Endothelial cell of umbilical vein (primary cell): ENCODE data around the gene APMAP. TPM values are rescaled to one million over a fixed set of nuclear protein-coding genes. Genes with fewer than 3 reads are reported as not detected.

Source experiments
- BruUV-seq: library from RNA; stranded (reverse); fragments of 400-500 nt; replicated peaks from 2 replicates; lab custom pipeline; 2021; lab: Mats Ljungman, UMichigan
- CTCF ChIA-PET: fragments of 300-600, 350-600 bp; sonication (Branson Sonifier 250); formaldehyde crosslinking; loops from one replicate; lab custom pipeline; 2021; ENCODE audit warnings: antibody characterized with exemption, inconsistent platforms; lab: Charles Lee
- POLR2A ChIA-PET: fragments of 300-600, 350-600 bp; sonication (Branson Sonifier 250); formaldehyde crosslinking; loops from one replicate; lab custom pipeline; 2021; ENCODE audit warnings: antibody characterized with exemption, inconsistent platforms; lab: Charles Lee
- DNase-seq: peaks from one replicate; pipeline ENCODE4 v3.0.0-alpha.2; 2011; ENCODE audit warnings: low read depth, low spot score
- FAIRE-seq: peaks from 2 replicates; lab custom pipeline; 2011; peaks lifted over from hg19 to GRCh38; lab: Jason Lieb, UNC
- H2AFZ ChIP-seq: 2 replicates; pipeline ENCODE4 v1.6.0; 2012; ENCODE audit warnings: low read depth, low read length, control low read depth, inconsistent platforms
- H3K27ac ChIP-seq: 2 replicates; pipeline ENCODE4 v1.5.1; 2011; ENCODE audit warnings: low read depth, mild to moderate bottlenecking, control low read depth, low read length, moderate library complexity; ENCODE audit not compliant: insufficient read depth
- H3K27me3 ChIP-seq, 2 experiments: 2 replicates each; pipeline versions ENCODE4 v1.6.0 to v1.6.1; 2011; ENCODE audit warnings: low read length in 2 of 2, mixed read lengths in 1 of 2; ENCODE audit not compliant: control insufficient read depth in 2 of 2, insufficient read depth in 2 of 2
- H3K36me3 ChIP-seq, 2 experiments: 2 replicates in 1 of 2; 3 replicates in 1 of 2; pipeline ENCODE4 v1.5.1; 2011; ENCODE audit warnings: low read length in 2 of 2, mild to moderate bottlenecking in 1 of 2, moderate library complexity in 1 of 2; ENCODE audit not compliant: control insufficient read depth in 2 of 2, insufficient read depth in 2 of 2; ENCODE audit errors: extremely low read depth in 1 of 2
- H3K4me1 ChIP-seq: 3 replicates; pipeline ENCODE4 v1.5.1; 2011; ENCODE audit warnings: mild to moderate bottlenecking, low read length; ENCODE audit not compliant: control insufficient read depth, insufficient read depth; ENCODE audit errors: extremely low read depth
- H3K4me2 ChIP-seq: 2 replicates; pipeline ENCODE4 v1.6.1; 2011; ENCODE audit warnings: low read length, control low read depth, mixed read lengths; ENCODE audit not compliant: insufficient read depth
- H3K4me3 ChIP-seq, 3 experiments: fragments of 200-600 bp in 1 of 3; sonication (generic), shearing (Covaris generic) in 1 of 3; replicated peaks in 1 of 3; 2 replicates each; pipeline ENCODE4 v1.5.1; 2011 to 2016; ENCODE audit warnings: control low read depth in 3 of 3, low read length in 3 of 3, mild to moderate bottlenecking in 2 of 3, inconsistent platforms in 1 of 3, low read depth in 1 of 3, moderate library complexity in 1 of 3; ENCODE audit not compliant: insufficient read depth in 1 of 3
- H3K79me2 ChIP-seq: 2 replicates; pipeline ENCODE4 v1.6.0; 2012; ENCODE audit warnings: low read length, inconsistent platforms; ENCODE audit not compliant: control insufficient read depth, insufficient read depth
- H3K9ac ChIP-seq: replicated peaks from 2 replicates; pipeline ENCODE3; 2011; ENCODE audit warnings: low read length, control low read depth; ENCODE audit not compliant: insufficient read depth; ENCODE audit errors: extremely low read depth
- H3K9me1 ChIP-seq: replicated peaks from 3 replicates; pipeline ENCODE4 v1.6.0; 2011; ENCODE audit warnings: mild to moderate bottlenecking, low read length; ENCODE audit not compliant: control insufficient read depth, insufficient read depth; ENCODE audit errors: extremely low read depth
- H3K9me3 ChIP-seq: replicated peaks from 2 replicates; pipeline ENCODE4 v1.5.1; 2012; ENCODE audit warnings: low read length, inconsistent platforms; ENCODE audit not compliant: control insufficient read depth, insufficient read depth
- H4K20me1 ChIP-seq: replicated peaks from 2 replicates; pipeline ENCODE3; 2011; ENCODE audit warnings: mild to moderate bottlenecking, low read length; ENCODE audit not compliant: control insufficient read depth, insufficient read depth; ENCODE audit errors: extremely low read depth
- CTCF ChIP-seq, 2 donors: IDR thresholded peaks; 1 replicate in 1 of 2; 2 replicates in 1 of 2; pipeline ENCODE4 v1.5.1; 2011; ENCODE audit warnings: low read length in 2 of 2, mild to moderate bottlenecking in 2 of 2, moderate library complexity in 2 of 2, control low read depth in 1 of 2, inconsistent platforms in 1 of 2, low read depth in 1 of 2; ENCODE audit not compliant: insufficient read depth in 1 of 2; ENCODE audit errors: extremely low read depth in 1 of 2
- EZH2 ChIP-seq: IDR thresholded peaks from 2 replicates; pipeline ENCODE4 v1.6.1; 2012; ENCODE audit warnings: borderline replicate concordance, low read depth, mild to moderate bottlenecking, moderate library complexity, low read length, inconsistent platforms; ENCODE audit not compliant: severe bottlenecking
- FOS ChIP-seq: IDR thresholded peaks from 2 replicates; pipeline ENCODE4 v1.6.1; 2011; ENCODE audit warnings: mild to moderate bottlenecking, low read length, moderate library complexity, borderline replicate concordance; ENCODE audit not compliant: insufficient read depth
- GATA2 ChIP-seq: IDR thresholded peaks from 2 replicates; pipeline ENCODE4 v1.7.0; 2011; ENCODE audit warnings: low read depth, mild to moderate bottlenecking, moderate library complexity, mixed read lengths, low read length; ENCODE audit not compliant: insufficient read length, insufficient read depth
- JUN ChIP-seq: IDR thresholded peaks from 2 replicates; pipeline ENCODE4 v1.6.1; 2011; ENCODE audit warnings: borderline replicate concordance, low read depth; ENCODE audit not compliant: insufficient read length, insufficient read depth
- MYC ChIP-seq: IDR thresholded peaks from one replicate; pipeline ENCODE4 v1.6.1; 2011; ENCODE audit warnings: mild to moderate bottlenecking, low read depth, low read length
- POLR2A ChIP-seq: IDR thresholded peaks from 2 replicates; pipeline ENCODE4 v1.6.1; 2012; ENCODE audit warnings: low read depth, mild to moderate bottlenecking, control low read depth, low read length
- POLR2AphosphoS5 ChIP-seq: IDR thresholded peaks from 2 replicates; pipeline ENCODE4 v1.6.1; 2012; ENCODE audit warnings: low read depth, mild to moderate bottlenecking, control low read depth, low read length, moderate library complexity; ENCODE audit not compliant: insufficient read depth
- dilution Hi-C: fragments of 300-500 bp; cut with MboI; formaldehyde crosslinking; loops from one replicate; pipeline ENCODE4 v1.15.0; 2019; ENCODE audit warnings: low sequenced_read_pairs; ENCODE audit not compliant: extremely low pct_ligation_motif_present
- intact Hi-C: fragments of 100-400 bp; cut with micrococcal nuclease; formaldehyde crosslinking; loops from one replicate; pipeline ENCODE4 v1.10.0; 2022
- polyA plus RNA-seq, 4 experiments: library from polyadenylated mRNA; depleted of rRNA in 3 of 4; stranded (reverse) in 3 of 4; unstranded in 1 of 4; fragments of >200 nt; gene quantifications; 2 replicates each; pipeline versions ENCODE4 v1.2.1 to v1.2.3, GENCODE V29; 2011 to 2012; ENCODE audit warnings: missing spikeins in 1 of 4
- total RNA-seq: library from RNA; stranded (reverse); gene quantifications from 2 replicates; pipeline ENCODE4 v1.2.3, GENCODE V29; 2021
- TF ChIP-seq, protein P1 (sequence below): IDR thresholded peaks from 2 replicates; pipeline ENCODE4 v1.6.1; 2011; ENCODE audit not compliant: insufficient read depth, insufficient read length

Gene APMAP
- total and polyA plus RNA-seq, 2 donors (not counting 3 experiments of a cell fraction or from before 2014, with no cell fraction given), result 80.7 to 110 TPM

- no peaks in the 10 kb centered on the region for H3K9me3 ChIP-seq
- BruUV-seq, result no TSS peak
- H3K9me1 ChIP-seq, result no peaks in the 10 kb centered on the region
- TF ChIP-seq GATA2, result no peak
- no peak for TF ChIP-seq EZH2
- no peak for TF ChIP-seq POLR2A
- TF ChIP-seq, protein P1, sequence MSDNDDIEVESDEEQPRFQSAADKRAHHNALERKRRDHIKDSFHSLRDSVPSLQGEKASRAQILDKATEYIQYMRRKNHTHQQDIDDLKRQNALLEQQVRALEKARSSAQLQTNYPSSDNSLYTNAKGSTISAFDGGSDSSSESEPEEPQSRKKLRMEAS, result no peak
- no peak for TF ChIP-seq FOS
- no peak for TF ChIP-seq CTCF (IDR thresholded peaks at IDR 0.05; ENCODE audit: extremely low read depth in 1 of 2, insufficient read depth in 1 of 2, low read depth in 1 of 2, low read length in 2 of 2)
- no peak for TF ChIP-seq MYC
- no peak for TF ChIP-seq JUN
- TF ChIP-seq POLR2AphosphoS5, result no peak
- H3K36me3 ChIP-seq, result peaks cover 0 to 2% of the 10 kb centered on the region in 2 experiments
- no peak overlapping the region for H3K4me3 ChIP-seq
- DNase-seq (no peak), FAIRE-seq (no peak)
- intact Hi-C loops, result no loop called here
- H3K4me2 ChIP-seq, result no peak overlapping the region
- no peak overlapping the region for H2AFZ ChIP-seq
- H3K4me1 ChIP-seq, result no peaks in the 10 kb centered on the region
- H3K79me2 ChIP-seq, result no peaks in the 10 kb centered on the region
- ChIA-PET CTCF (no interaction called here), POLR2A (no interaction called here)
- H4K20me1 ChIP-seq, result no peaks in the 10 kb centered on the region
- H3K27ac ChIP-seq, result no peak overlapping the region
- H3K9ac ChIP-seq, result no peak overlapping the region
- no peaks in the 10 kb centered on the region for H3K27me3 ChIP-seq
- dilution Hi-C loops, result no loop called here
Observed at GRCh38 chr20:24953209-24953575, 39.4 kb downstream of the APMAP start.
